OCI-LY7 (cell line): ENCODE results near the gene PPP3CA. TPM values are rescaled to one million over a fixed set of nuclear protein-coding genes. Genes with fewer than 3 reads are reported as not detected.

ENCODE experiments used
- BruUV-seq: library from RNA; stranded (reverse); fragments of 400-500 nt; replicated peaks from 2 replicates; lab custom pipeline; 2021; lab: Mats Ljungman, UMichigan
- CTCF ChIA-PET: fragments of 300-600 bp; sonication (Branson Sonifier 250); formaldehyde crosslinking; loops from one replicate; lab custom pipeline; 2022; ENCODE audit warnings: antibody characterized with exemption; ENCODE audit not compliant: unreplicated experiment; lab: Charles Lee
- POLR2A ChIA-PET: fragments of 300-600 bp; sonication (Branson Sonifier 250); formaldehyde crosslinking; loops from one replicate; lab custom pipeline; 2022; ENCODE audit warnings: antibody characterized with exemption; lab: Charles Lee
- DNase-seq: peaks from one replicate; pipeline ENCODE4 v3.0.0-alpha.2; 2015; ENCODE audit warnings: low spot score
- H2AFZ ChIP-seq: fragments of 200-600 bp; sonication (generic), shearing (Covaris generic); 2 replicates; pipeline ENCODE4 v1.6.1; 2014; ENCODE audit warnings: mild to moderate bottlenecking, antibody characterized with exemption, low read length, moderate library complexity
- H3K27ac ChIP-seq: fragments of 200-600 bp; sonication (generic); 2 replicates; pipeline ENCODE4 v1.5.1; 2014; ENCODE audit warnings: mixed run types, low read depth, mild to moderate bottlenecking, moderate library complexity, low read length, inconsistent platforms; ENCODE audit not compliant: poor library complexity, severe bottlenecking
- H3K36me3 ChIP-seq: fragments of 200-600 bp; sonication (generic); 2 replicates; pipeline ENCODE4 v1.6.1; 2014; ENCODE audit warnings: mild to moderate bottlenecking, antibody characterized with exemption, low read length, moderate library complexity, mixed read lengths; ENCODE audit not compliant: insufficient read depth
- H3K4me1 ChIP-seq: fragments of 200-600 bp; sonication (generic); 2 replicates; pipeline ENCODE4 v1.5.1; 2014; ENCODE audit warnings: mild to moderate bottlenecking, low read length; ENCODE audit not compliant: insufficient read depth, poor library complexity, severe bottlenecking
- H3K4me2 ChIP-seq: fragments of 200-600 bp; sonication (generic); 2 replicates; pipeline ENCODE4 v1.6.1; 2014; ENCODE audit warnings: mild to moderate bottlenecking, low read length
- H3K4me3 ChIP-seq: fragments of 200-600 bp; sonication (generic); 2 replicates; pipeline ENCODE4 v1.5.1; 2014; ENCODE audit warnings: mild to moderate bottlenecking, low read depth, low read length; ENCODE audit not compliant: poor library complexity, severe bottlenecking
- H3K79me2 ChIP-seq: fragments of 200-600 bp; sonication (generic); 2 replicates; pipeline ENCODE4 v1.6.1; 2016; ENCODE audit warnings: low read depth, mild to moderate bottlenecking, low read length, moderate library complexity, mixed read lengths; ENCODE audit not compliant: insufficient read depth
- H3K9me2 ChIP-seq: fragments of 200-600 bp; sonication (generic); 2 replicates; pipeline ENCODE4 v1.6.1; 2016; ENCODE audit warnings: mild to moderate bottlenecking, low read length, mixed read lengths; ENCODE audit not compliant: insufficient read depth
- H3K9me3 ChIP-seq: fragments of 200-600 bp; sonication (generic); 2 replicates; pipeline ENCODE4 v1.6.1; 2014; ENCODE audit warnings: mild to moderate bottlenecking, mixed run types, low read length, mixed read lengths
- H4K20me1 ChIP-seq: fragments of 200-600 bp; sonication (generic); 2 replicates; pipeline ENCODE4 v1.6.1; 2014; ENCODE audit warnings: mild to moderate bottlenecking, antibody characterized with exemption, low read length, moderate library complexity, mixed read lengths; ENCODE audit not compliant: insufficient read depth
- EZH2phosphoT487 ChIP-seq: fragments of 200-600 bp; sonication (generic); IDR thresholded peaks from 2 replicates; pipeline ENCODE4 v1.6.1; 2018; ENCODE audit warnings: low read depth, borderline replicate concordance, mild to moderate bottlenecking, mixed run types, antibody characterized with exemption, low read length, moderate library complexity, mixed read lengths
- intact Hi-C: fragments of 100-400 bp; cut with micrococcal nuclease; formaldehyde crosslinking; loops from one replicate; pipeline ENCODE4 v1.10.0; 2022; ENCODE audit not compliant: unreplicated experiment
- total RNA-seq, 2 experiments: library from RNA; depleted of rRNA in 1 of 2; stranded (reverse); fragments of >200 nt in 1 of 2; shearing (Covaris generic) in 1 of 2; gene quantifications; 2 replicates each; pipeline ENCODE4 v1.2.3, GENCODE V29; 2014 to 2022
- TF ChIP-seq, protein P1 (sequence below): fragments of 200-600 bp; sonication (generic); conservative IDR thresholded peaks from 2 replicates; pipeline ENCODE4 v1.5.1; 2014; ENCODE audit warnings: mild to moderate bottlenecking, antibody characterized with exemption, low read length, moderate library complexity, mixed read lengths

Gene PPP3CA
- total RNA-seq, 2 experiments from 2014 or later, result 9.2 to 13.6 TPM

GRCh38 chr4:101227715-101228114 lies 119.6 kb downstream of the PPP3CA start:
- CTCF ChIA-PET, result interaction anchor here (0.6 kb wide), 1 partner anchor 41 kb away, joined by 3 read pairs; no protein-coding TSS in a partner anchor
- intact Hi-C loops, result no loop called here

DNA sequence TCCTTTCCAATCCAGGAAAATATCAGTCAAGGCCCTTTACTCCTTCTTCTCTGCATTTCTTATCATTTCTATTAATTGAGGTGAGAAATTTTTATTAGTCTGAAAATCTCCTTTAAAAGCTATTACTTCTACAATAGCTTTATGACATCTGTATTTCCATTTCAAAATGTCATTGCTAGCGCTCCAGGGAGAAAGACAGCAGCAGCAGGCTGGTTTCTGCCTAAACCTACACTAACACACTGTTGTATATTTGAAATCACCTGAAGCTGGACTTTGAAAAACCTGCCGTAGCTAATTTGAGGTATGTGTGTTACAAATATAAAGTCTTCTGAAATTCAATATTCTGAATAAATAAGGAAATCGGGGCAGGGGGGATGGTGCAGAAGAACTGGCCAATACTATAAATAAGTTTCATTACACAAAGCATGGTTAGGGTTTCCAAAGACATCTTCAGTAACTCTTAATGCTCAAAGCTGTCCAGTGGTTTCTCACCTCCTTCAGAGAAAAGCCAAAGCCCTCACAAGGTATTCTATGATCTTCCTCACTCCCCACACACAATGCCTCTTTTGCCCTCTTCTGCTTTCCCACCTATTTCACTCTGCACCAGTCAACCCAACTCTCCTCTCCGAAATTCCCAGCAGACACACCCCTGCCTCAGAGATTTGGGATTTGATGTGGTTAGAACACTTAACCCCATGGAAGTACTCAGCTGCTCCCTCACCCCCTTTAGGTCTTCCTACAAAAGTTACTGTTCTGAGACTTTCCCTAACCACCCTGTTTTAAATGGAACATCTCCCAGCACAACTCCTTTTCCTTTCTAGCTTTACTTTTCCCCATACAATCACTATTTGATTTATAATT lies 122.7 kb downstream of the PPP3CA start:
- H3K27ac ChIP-seq, result no peak overlapping the region
- H3K9me3 ChIP-seq, result no peaks in the 10 kb centered on the region
- no peak for DNase-seq
- no peaks in the 10 kb centered on the region for H3K9me2 ChIP-seq
- peaks cover 6% of the 10 kb centered on the region for H4K20me1 ChIP-seq
- H3K4me1 ChIP-seq, result no peaks in the 10 kb centered on the region
- H3K79me2 ChIP-seq, result no peaks in the 10 kb centered on the region
- H2AFZ ChIP-seq, result no peak overlapping the region
- TF ChIP-seq EZH2phosphoT487, result no peak
- TF ChIP-seq, protein P1, sequence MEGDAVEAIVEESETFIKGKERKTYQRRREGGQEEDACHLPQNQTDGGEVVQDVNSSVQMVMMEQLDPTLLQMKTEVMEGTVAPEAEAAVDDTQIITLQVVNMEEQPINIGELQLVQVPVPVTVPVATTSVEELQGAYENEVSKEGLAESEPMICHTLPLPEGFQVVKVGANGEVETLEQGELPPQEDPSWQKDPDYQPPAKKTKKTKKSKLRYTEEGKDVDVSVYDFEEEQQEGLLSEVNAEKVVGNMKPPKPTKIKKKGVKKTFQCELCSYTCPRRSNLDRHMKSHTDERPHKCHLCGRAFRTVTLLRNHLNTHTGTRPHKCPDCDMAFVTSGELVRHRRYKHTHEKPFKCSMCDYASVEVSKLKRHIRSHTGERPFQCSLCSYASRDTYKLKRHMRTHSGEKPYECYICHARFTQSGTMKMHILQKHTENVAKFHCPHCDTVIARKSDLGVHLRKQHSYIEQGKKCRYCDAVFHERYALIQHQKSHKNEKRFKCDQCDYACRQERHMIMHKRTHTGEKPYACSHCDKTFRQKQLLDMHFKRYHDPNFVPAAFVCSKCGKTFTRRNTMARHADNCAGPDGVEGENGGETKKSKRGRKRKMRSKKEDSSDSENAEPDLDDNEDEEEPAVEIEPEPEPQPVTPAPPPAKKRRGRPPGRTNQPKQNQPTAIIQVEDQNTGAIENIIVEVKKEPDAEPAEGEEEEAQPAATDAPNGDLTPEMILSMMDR, result no peak
- no peaks in the 10 kb centered on the region for H3K36me3 ChIP-seq
- H3K4me3 ChIP-seq, result no peak overlapping the region
- intact Hi-C loops, result no loop called here
- ChIA-PET POLR2A (interaction anchor here (0.6 to 0.7 kb wide), 2 partner anchors 9 to 95 kb away, joined by 3 to 4 read pairs; no protein-coding TSS in a partner anchor), CTCF (no interaction called here)
- BruUV-seq, result no TSS peak
- H3K4me2 ChIP-seq, result no peak overlapping the region

More at GRCh38 chr4:101227715-101228114, 119.6 kb downstream of the PPP3CA start:
- Histone ChIP-seq H3K9me2 (no peaks in the 10 kb centered on the region), H3K27ac (no peak overlapping the region), H3K4me1 (no peaks in the 10 kb centered on the region), H3K4me2 (no peak overlapping the region), H2AFZ (no peak overlapping the region), H4K20me1 (no peaks in the 10 kb centered on the region; the same call in 1 of the 2 replicates), H3K79me2 (no peaks in the 10 kb centered on the region), H3K9me3 (no peaks in the 10 kb centered on the region), H3K4me3 (no peak overlapping the region), H3K36me3 (no peaks in the 10 kb centered on the region)
- no peak for DNase-seq
- no TSS peak for BruUV-seq
- POLR2A ChIA-PET, result no interaction called here
- no peak for TF ChIP-seq EZH2phosphoT487
- TF ChIP-seq, protein P1, result no peak
